Non-pigmented ciliary epithelial cell (primary cell): ENCODE results near the gene MBD5.

ENCODE experiments used
- DNase-seq: peaks from one replicate; pipeline ENCODE4 v3.0.0-alpha.2; 2010; ENCODE audit warnings: low read depth

The MBD5 gene

GRCh38 chr2:148303161-148303560 is 282.3 kb downstream of the MBD5 start:
- no peak for DNase-seq

GRCh38 chr2:148305476-148305875 is 284.6 kb downstream of the MBD5 start:
- DNase-seq = no peak

GRCh38 chr2:148306027-148306426 is 285.1 kb downstream of the MBD5 start:
- no peak for DNase-seq

GRCh38 chr2:148317598-148317997 is 296.7 kb downstream of the MBD5 start:
- DNase-seq = no peak

- DNase-seq = peak; percentile 46
Observed at GRCh38 chr2:148338541-148338940, 317.6 kb downstream of the MBD5 start.

GRCh38 chr2:148342086-148342485 is 321.2 kb downstream of the MBD5 start:
- no peak for DNase-seq

GRCh38 chr2:148350199-148350598 is 329.3 kb downstream of the MBD5 start:
- no peak for DNase-seq

- DNase-seq = no peak
Observed at GRCh38 chr2:148351437-148352143, 330.7 kb downstream of the MBD5 start.

- no peak for DNase-seq
Observed at GRCh38 chr2:148358375-148358774, 337.5 kb downstream of the MBD5 start.

GRCh38 chr2:148360662-148361061 is 339.8 kb downstream of the MBD5 start:
- no peak for DNase-seq

GRCh38 chr2:148362144-148362796 is 341.4 kb downstream of the MBD5 start:
- no peak for DNase-seq

- DNase-seq = no peak
Observed at GRCh38 chr2:148375214-148375613, 354.3 kb downstream of the MBD5 start.

- peak; percentile 37 for DNase-seq
Observed at GRCh38 chr2:148391324-148391723, 370.4 kb downstream of the MBD5 start.

GRCh38 chr2:148402786-148403185 is 381.9 kb downstream of the MBD5 start:
- no peak for DNase-seq

- no peak for DNase-seq
Observed at GRCh38 chr2:148410899-148411298, 390.0 kb downstream of the MBD5 start.

- no peak for DNase-seq
Observed at GRCh38 chr2:148416248-148416647, 395.4 kb downstream of the MBD5 start.

GRCh38 chr2:148430101-148430500 is 409.2 kb downstream of the MBD5 start:
- DNase-seq = no peak

GRCh38 chr2:148447877-148448276 is 427.0 kb downstream of the MBD5 start:
- no peak for DNase-seq

- no peak for DNase-seq
Observed at GRCh38 chr2:148450531-148450930, 429.6 kb downstream of the MBD5 start.

- no peak for DNase-seq
Observed at GRCh38 chr2:148451046-148451445, 430.2 kb downstream of the MBD5 start.

GRCh38 chr2:148455791-148456190 is 434.9 kb downstream of the MBD5 start:
- no peak for DNase-seq

- no peak for DNase-seq
Observed at GRCh38 chr2:148458171-148458570, 437.3 kb downstream of the MBD5 start.

- no peak for DNase-seq
Observed at GRCh38 chr2:148459377-148459778, 438.5 kb downstream of the MBD5 start.

- DNase-seq = no peak
Observed at GRCh38 chr2:148461876-148462275, 441.0 kb downstream of the MBD5 start.
